Trophoblast cell (in vitro differentiated cells and primary cell): Measurements from ENCODE around the gene SGTA. TPM values are rescaled to one million over a fixed set of nuclear protein-coding genes. Genes with fewer than 3 reads are reported as not detected.

Experiments used
- DNase-seq, 2 donors: peaks; one replicate each; pipeline ENCODE4 v3.0.0-alpha.2; 2016
- H2AFZ ChIP-seq: 2 replicates; pipeline ENCODE4 v1.6.1; 2013; ENCODE audit warnings: low read length, moderate library complexity, mild to moderate bottlenecking; ENCODE audit not compliant: insufficient read depth, poor library complexity
- H2AK5ac ChIP-seq: 2 replicates; pipeline ENCODE4 v1.6.1; 2013; ENCODE audit warnings: mild to moderate bottlenecking, low read length
- H2BK120ac ChIP-seq: 2 replicates; pipeline ENCODE4 v1.6.1; 2013; ENCODE audit warnings: low read length, mild to moderate bottlenecking, moderate library complexity; ENCODE audit not compliant: insufficient read depth, poor library complexity
- H2BK12ac ChIP-seq: 2 replicates; pipeline ENCODE4 v1.6.1; 2013; ENCODE audit warnings: mild to moderate bottlenecking, low read length, moderate library complexity
- H2BK5ac ChIP-seq: 2 replicates; pipeline ENCODE4 v1.6.1; 2013; ENCODE audit warnings: low read length, low read depth, moderate library complexity, mild to moderate bottlenecking; ENCODE audit not compliant: poor library complexity
- H3K14ac ChIP-seq: 2 replicates; pipeline ENCODE4 v1.6.1; 2013; ENCODE audit warnings: mild to moderate bottlenecking, low read length
- H3K18ac ChIP-seq: 2 replicates; pipeline ENCODE4 v1.6.1; 2013; ENCODE audit warnings: mild to moderate bottlenecking, low read length
- H3K23ac ChIP-seq: 2 replicates; pipeline ENCODE4 v1.6.1; 2013; ENCODE audit warnings: low read length
- H3K27ac ChIP-seq: 2 replicates; pipeline ENCODE4 v1.5.1; 2013; ENCODE audit warnings: low read depth, mild to moderate bottlenecking, inconsistent platforms, low read length, moderate library complexity
- H3K27me3 ChIP-seq: 2 replicates; pipeline ENCODE4 v1.6.1; 2013; ENCODE audit warnings: inconsistent platforms, mild to moderate bottlenecking, low read length, moderate library complexity; ENCODE audit not compliant: insufficient read depth
- H3K36me3 ChIP-seq, 2 experiments: 1 replicate in 1 of 2; 2 replicates in 1 of 2; pipeline ENCODE4 v1.6.1; 2013; ENCODE audit warnings: low read length in 2 of 2, mild to moderate bottlenecking in 2 of 2, moderate library complexity in 1 of 2; ENCODE audit not compliant: insufficient read depth in 2 of 2, control insufficient read depth in 1 of 2
- H3K4ac ChIP-seq: 2 replicates; pipeline ENCODE4 v1.6.1; 2013; ENCODE audit warnings: low read depth, mild to moderate bottlenecking, low read length, moderate library complexity
- H3K4me1 ChIP-seq, 2 experiments: 1 replicate in 1 of 2; 2 replicates in 1 of 2; pipeline ENCODE4 v1.6.1; 2013; ENCODE audit warnings: low read length in 2 of 2, mild to moderate bottlenecking in 2 of 2, moderate library complexity in 1 of 2; ENCODE audit not compliant: insufficient read depth in 2 of 2, control insufficient read depth in 1 of 2
- H3K4me2 ChIP-seq: 2 replicates; pipeline ENCODE4 v1.6.1; 2013; ENCODE audit warnings: inconsistent platforms, mild to moderate bottlenecking, low read length, moderate library complexity
- H3K4me3 ChIP-seq: 2 replicates; pipeline ENCODE4 v1.5.1; 2013; ENCODE audit warnings: mild to moderate bottlenecking, low read depth, low read length, inconsistent platforms
- H3K79me1 ChIP-seq: one replicate; pipeline ENCODE4 v1.6.1; 2013; ENCODE audit warnings: low read length
- H3K79me2 ChIP-seq: 2 replicates; pipeline ENCODE4 v1.6.1; 2013; ENCODE audit warnings: low read length, mild to moderate bottlenecking; ENCODE audit not compliant: control insufficient read depth, insufficient read depth, poor library complexity
- H3K9ac ChIP-seq: 2 replicates; pipeline ENCODE4 v1.6.1; 2013; ENCODE audit warnings: mild to moderate bottlenecking, low read length
- H3K9me3 ChIP-seq: 2 replicates; pipeline ENCODE4 v1.6.1; 2013; ENCODE audit warnings: low read depth, mild to moderate bottlenecking, control low read depth, inconsistent platforms, low read length; ENCODE audit not compliant: insufficient read depth
- H4K12ac ChIP-seq: 2 replicates; pipeline ENCODE4 v1.6.1; 2013; ENCODE audit warnings: low read depth, mild to moderate bottlenecking, low read length, moderate library complexity
- H4K8ac ChIP-seq: 2 replicates; pipeline ENCODE4 v1.6.1; 2013; ENCODE audit warnings: low read depth, mild to moderate bottlenecking, low read length, moderate library complexity
- H4K91ac ChIP-seq: one replicate; pipeline ENCODE4 v1.6.1; 2013; ENCODE audit warnings: low read depth, mild to moderate bottlenecking, low read length, moderate library complexity
- WGBS: extraction: QIAGEN DNeasy Blood & Tissue Kit; methylation state at CpG from one replicate; pipeline ENCODE4 v1.1.7; 2013; ENCODE audit warnings: missing lambda C conversion rate; ENCODE audit not compliant: insufficient read length, insufficient coverage; ENCODE audit errors: extremely low coverage; 5-methylcytosine and 5-hydroxymethylcytosine counted together
- polyA plus RNA-seq: library from polyadenylated mRNA; stranded (reverse); fragments of 200-250 nt; gene quantifications from 2 replicates; pipeline ENCODE4 v1.2.3, GENCODE V29; 2013

The SGTA gene
- 104 and 107 TPM in 2 replicates for polyA plus RNA-seq

DNA sequence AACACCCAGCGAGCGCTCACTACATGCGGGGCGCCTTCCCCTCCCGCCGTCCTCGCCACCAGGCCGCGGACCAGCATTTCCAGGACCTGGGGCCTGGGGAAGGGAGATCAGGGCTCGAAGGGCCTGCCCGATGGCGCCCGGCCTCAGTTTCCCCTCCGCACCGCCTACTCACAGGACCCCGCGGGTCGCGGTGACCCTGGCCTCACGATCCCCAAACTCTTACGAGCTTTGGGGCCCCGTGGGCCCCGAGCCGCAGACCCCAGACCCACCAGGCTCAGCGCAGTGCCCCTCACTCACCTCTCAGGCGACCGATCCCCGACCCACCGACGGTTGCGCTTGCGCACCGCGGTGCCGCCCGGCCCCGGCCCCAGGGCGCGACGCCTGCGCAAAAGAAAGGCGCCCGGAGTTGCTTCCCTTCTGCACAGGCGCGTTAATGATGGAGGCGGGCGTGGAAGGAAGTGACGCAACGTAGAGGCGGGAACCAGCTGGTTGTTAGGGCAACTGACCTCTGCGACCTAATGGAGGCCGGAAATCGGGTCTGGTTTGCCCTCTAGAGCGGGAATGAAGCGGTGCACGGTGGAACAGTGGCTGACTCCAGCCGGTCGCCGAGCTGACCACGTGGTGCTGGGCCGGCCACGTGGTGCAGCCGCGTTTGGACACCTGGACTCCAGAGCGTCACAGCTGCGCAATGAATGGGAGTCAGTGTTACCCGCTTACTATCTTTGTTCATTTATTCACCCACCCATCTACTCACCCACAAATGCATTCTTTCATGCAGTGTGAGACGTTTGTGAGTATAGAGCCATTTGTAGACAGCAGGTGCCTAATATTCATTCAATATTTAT is at the start of gene SGTA:
TSS of gene SGTA (minus strand) at position 338 of the 845 bp plus-strand sequence. CDS start 14,205 bp downstream, outside the sequence.
- DNase-seq, result peak; percentile 99 to 100
- Histone ChIP-seq H3K27ac (peak within 1 kb of the TSS; percentile 32), H3K4me3 (peak within 1 kb of the TSS; percentile 90), H2AFZ (peak within 1 kb of the TSS; percentile 96), H3K27me3 (no peaks in the 10 kb centered on the region), H3K79me2 (peaks cover 49% of the 10 kb centered on the region), H2AK5ac (peak within 1 kb of the TSS; percentile 100), H3K79me1 (peaks cover 10% of the 10 kb centered on the region), H4K91ac (peak within 1 kb of the TSS; percentile 97), H3K14ac (peak within 1 kb of the TSS; percentile 98), H4K12ac (peak within 1 kb of the TSS; percentile 92), H3K36me3 (peaks cover 14% of the 10 kb centered on the region in 2 experiments), H3K4me1 (peaks cover 5 to 11% of the 10 kb centered on the region in 2 experiments), H2BK120ac (peak within 1 kb of the TSS; percentile 95), H3K9ac (peak within 1 kb of the TSS; percentile 92), H4K8ac (peak within 1 kb of the TSS; percentile 96), H3K18ac (peak within 1 kb of the TSS; percentile 97), H3K4me2 (peak within 1 kb of the TSS; percentile 90), H3K4ac (peak within 1 kb of the TSS; percentile 100), H3K9me3 (no peaks in the 10 kb centered on the region), H3K23ac (no peak within 1 kb of the TSS), H2BK5ac (peak within 1 kb of the TSS; percentile 94), H2BK12ac (peak within 1 kb of the TSS; percentile 35)
- WGBS, result no CpG with 5 or more reads among the region's 68 CpGs

DNA sequence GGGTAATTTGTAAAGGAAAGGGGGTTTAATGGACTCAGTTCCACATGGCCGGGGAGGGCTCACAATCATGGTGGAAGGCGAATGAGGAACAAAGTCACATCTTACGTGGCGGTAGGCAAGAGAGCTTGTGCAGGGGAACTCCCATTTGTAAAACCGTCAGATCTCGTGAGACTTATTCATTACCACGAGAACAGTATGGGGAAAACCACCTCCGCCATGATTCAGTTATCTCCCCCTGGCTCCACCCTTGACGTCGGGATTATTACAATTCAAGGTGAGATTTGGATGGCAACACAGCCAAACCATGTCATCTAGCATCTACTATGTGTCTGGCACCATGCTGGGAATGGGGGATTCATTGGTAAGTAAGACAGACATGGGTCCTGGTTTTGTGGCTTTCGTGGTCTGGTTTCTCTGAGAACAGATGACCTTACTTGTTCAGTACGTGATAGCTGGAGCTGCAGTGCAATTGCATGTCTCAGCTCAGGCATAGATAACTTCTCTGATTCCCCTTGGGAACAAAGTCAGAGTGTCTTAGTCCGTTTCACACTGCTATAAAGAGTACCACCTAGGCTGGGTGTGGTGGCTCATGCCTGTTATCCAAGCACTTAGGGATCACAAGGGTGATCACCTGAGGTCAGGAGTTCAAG is 44.9 kb upstream of the SGTA start:
- H3K79me2 ChIP-seq, result no peaks in the 10 kb centered on the region
- no peak overlapping the region for H2AK5ac ChIP-seq
- no peaks in the 10 kb centered on the region for H3K4me1 ChIP-seq
- H3K27me3 ChIP-seq, result no peaks in the 10 kb centered on the region
- no peak overlapping the region for H2BK120ac ChIP-seq
- H3K9me3 ChIP-seq, result peaks cover 25% of the 10 kb centered on the region
- H3K27ac ChIP-seq, result no peak overlapping the region
- no peak overlapping the region for H4K12ac ChIP-seq
- H3K18ac ChIP-seq, result no peak overlapping the region
- no peak overlapping the region for H4K8ac ChIP-seq
- no CpG with 5 or more reads among the region's 13 CpGs for WGBS
- no peaks in the 10 kb centered on the region for H3K79me1 ChIP-seq
- no peak overlapping the region for H3K4me2 ChIP-seq
- H3K4me3 ChIP-seq, result no peak overlapping the region
- no peak overlapping the region for H3K23ac ChIP-seq
- no peak overlapping the region for H3K14ac ChIP-seq
- H3K4ac ChIP-seq, result no peak overlapping the region
- H4K91ac ChIP-seq, result no peak overlapping the region
- H2AFZ ChIP-seq, result no peak overlapping the region
- no peak for DNase-seq
- H2BK12ac ChIP-seq, result no peak overlapping the region
- H2BK5ac ChIP-seq, result no peak overlapping the region
- H3K9ac ChIP-seq, result no peak overlapping the region
- H3K36me3 ChIP-seq, result peaks cover 26 to 28% of the 10 kb centered on the region in 2 experiments

DNA sequence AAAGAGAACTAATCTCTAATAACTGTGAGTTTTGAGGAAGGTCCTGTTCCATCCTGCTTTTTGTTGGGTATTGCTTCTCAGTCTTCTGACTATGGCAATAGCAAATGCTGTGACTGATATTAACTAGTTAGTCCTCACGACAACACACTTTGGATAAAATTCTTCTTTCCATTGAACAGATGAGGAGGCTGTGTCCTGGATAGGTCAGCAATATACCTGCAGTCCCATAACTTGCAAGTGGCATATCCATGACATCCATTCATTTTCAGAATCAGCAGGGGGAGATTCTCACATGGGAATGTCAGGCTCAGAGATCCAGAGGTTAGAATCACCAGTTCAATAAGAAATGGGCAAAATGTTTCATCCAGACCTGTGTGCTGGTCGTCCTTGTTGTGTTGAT is 43.9 kb upstream of the SGTA start:
- H3K27me3 ChIP-seq, result no peaks in the 10 kb centered on the region

DNA sequence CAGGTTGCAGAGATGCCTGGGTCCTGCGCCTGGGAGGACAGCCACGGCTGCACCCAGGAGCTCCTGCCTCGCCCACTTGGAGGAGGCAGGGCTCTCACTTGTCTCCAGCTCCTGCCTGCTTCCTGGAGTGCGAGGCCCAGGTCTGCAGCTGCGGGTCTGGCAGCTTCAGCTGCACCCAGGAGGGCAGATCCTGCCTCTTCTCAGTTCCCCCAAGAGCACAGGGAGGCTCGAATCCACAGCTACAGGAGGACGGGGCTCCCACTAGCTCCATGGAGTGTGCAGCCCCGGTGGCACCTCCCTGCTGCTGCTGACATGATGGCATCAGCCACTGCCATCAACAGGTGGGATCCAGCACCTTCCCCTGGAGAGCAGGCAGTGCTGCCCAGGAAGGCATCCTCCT is 41.1 kb upstream of the SGTA start:
- no peak overlapping the region for H2BK120ac ChIP-seq
- H3K27me3 ChIP-seq, result no peaks in the 10 kb centered on the region
- H3K9me3 ChIP-seq, result peaks cover 11% of the 10 kb centered on the region
- H3K79me2 ChIP-seq, result peaks cover 7% of the 10 kb centered on the region
- WGBS, result no CpG with 5 or more reads among the region's 8 CpGs
- H3K23ac ChIP-seq, result no peak overlapping the region
- H3K27ac ChIP-seq, result no peak overlapping the region
- no peak overlapping the region for H3K18ac ChIP-seq
- no peak overlapping the region for H3K9ac ChIP-seq
- no peak overlapping the region for H4K12ac ChIP-seq
- peaks cover 16 to 20% of the 10 kb centered on the region in 2 experiments for H3K36me3 ChIP-seq
- peaks cover 8% of the 10 kb centered on the region for H3K79me1 ChIP-seq
- no peak overlapping the region for H2BK12ac ChIP-seq
- H2AFZ ChIP-seq, result no peak overlapping the region
- H3K4me3 ChIP-seq, result no peak overlapping the region
- peaks cover 0 to 4% of the 10 kb centered on the region in 2 experiments for H3K4me1 ChIP-seq
- H3K4ac ChIP-seq, result no peak overlapping the region
- no peak for DNase-seq
- H3K14ac ChIP-seq, result no peak overlapping the region
- H3K4me2 ChIP-seq, result no peak overlapping the region
- H2AK5ac ChIP-seq, result no peak overlapping the region
- no peak overlapping the region for H4K8ac ChIP-seq
- H2BK5ac ChIP-seq, result no peak overlapping the region
- H4K91ac ChIP-seq, result no peak overlapping the region

More for the DNA sequence above, 43.9 kb upstream of the SGTA start:
- Histone ChIP-seq H2BK12ac (no peak overlapping the region), H2BK5ac (no peak overlapping the region), H3K27ac (no peak overlapping the region), H3K23ac (no peak overlapping the region), H3K4me3 (no peak overlapping the region), H2AFZ (no peak overlapping the region), H3K79me2 (no peaks in the 10 kb centered on the region), H3K9ac (no peak overlapping the region), H4K12ac (no peak overlapping the region), H2AK5ac (no peak overlapping the region), H3K79me1 (no peaks in the 10 kb centered on the region), H3K36me3 (peaks cover 20 to 23% of the 10 kb centered on the region in 2 experiments), H3K4me2 (no peak overlapping the region), H4K91ac (no peak overlapping the region), H3K14ac (no peak overlapping the region), H2BK120ac (no peak overlapping the region), H3K9me3 (peaks cover 19% of the 10 kb centered on the region), H3K4ac (no peak overlapping the region), H3K18ac (no peak overlapping the region), H4K8ac (no peak overlapping the region), H3K4me1 (no peaks in the 10 kb centered on the region)
- WGBS, result no CpG with 5 or more reads among the region's 2 CpGs
- no peak for DNase-seq
